ENCODE results near the gene MXI1.

The MXI1 gene

DNA sequence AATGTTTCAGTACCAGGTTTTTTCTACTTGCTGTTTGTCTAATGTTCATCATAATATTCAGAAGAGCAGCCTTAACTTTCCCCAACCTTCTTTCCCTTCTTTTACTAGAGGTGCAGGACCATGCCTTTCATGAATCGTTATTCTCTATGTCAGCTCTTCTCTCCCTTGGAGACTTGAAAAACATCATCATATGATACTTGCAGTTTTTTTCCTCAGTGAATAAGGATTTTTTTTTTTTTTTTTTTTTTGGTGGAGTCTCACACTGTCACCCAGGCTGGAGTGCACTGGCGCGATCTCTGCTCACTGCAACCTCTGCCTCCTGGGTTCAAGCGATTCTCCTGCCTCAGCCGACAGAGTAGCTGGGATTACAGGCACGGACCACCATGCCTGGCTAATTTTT is 67.2 kb downstream of the MXI1 start:
- TF ChIP-seq ZFX (IDR thresholded peaks at IDR 0.05) = no peak
- TF ChIP-seq, protein P1, sequence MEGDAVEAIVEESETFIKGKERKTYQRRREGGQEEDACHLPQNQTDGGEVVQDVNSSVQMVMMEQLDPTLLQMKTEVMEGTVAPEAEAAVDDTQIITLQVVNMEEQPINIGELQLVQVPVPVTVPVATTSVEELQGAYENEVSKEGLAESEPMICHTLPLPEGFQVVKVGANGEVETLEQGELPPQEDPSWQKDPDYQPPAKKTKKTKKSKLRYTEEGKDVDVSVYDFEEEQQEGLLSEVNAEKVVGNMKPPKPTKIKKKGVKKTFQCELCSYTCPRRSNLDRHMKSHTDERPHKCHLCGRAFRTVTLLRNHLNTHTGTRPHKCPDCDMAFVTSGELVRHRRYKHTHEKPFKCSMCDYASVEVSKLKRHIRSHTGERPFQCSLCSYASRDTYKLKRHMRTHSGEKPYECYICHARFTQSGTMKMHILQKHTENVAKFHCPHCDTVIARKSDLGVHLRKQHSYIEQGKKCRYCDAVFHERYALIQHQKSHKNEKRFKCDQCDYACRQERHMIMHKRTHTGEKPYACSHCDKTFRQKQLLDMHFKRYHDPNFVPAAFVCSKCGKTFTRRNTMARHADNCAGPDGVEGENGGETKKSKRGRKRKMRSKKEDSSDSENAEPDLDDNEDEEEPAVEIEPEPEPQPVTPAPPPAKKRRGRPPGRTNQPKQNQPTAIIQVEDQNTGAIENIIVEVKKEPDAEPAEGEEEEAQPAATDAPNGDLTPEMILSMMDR (conservative IDR thresholded peaks at IDR 0.05) = no peak
- H3K27ac ChIP-seq = no peak overlapping the region

DNA sequence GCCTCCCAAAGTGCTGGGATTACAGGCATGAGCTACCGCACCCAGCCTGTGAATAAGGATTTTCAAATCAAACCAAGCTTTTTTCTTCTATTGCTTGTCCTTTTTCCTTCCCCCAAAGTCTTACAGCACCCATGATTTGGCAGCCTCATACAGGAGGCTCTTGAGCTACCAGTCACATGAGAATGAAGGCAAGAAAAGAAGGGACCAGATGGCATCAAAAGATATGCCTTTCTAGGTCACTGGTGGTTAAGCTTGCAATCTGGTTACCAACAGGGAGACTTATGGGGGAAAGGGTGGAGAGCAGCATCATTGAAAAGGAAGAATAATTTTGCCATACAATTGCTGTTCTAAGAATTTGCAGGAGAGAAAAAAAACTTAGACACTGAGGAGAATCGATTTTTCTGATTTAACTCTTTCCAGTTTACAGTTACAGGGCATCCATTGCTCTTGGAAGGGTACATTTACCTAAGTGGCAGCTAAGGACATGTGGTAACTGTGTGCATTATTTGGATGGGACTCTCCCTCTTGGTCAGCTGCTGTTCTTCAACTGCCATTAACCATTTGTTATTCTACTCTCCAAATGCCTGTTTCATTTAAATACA is 67.8 kb downstream of the MXI1 start:
- H3K27ac ChIP-seq = no peak overlapping the region
- no peak for TF ChIP-seq ZFX (IDR thresholded peaks at IDR 0.05)
- TF ChIP-seq, protein P1 (conservative IDR thresholded peaks at IDR 0.05) = no peak

DNA sequence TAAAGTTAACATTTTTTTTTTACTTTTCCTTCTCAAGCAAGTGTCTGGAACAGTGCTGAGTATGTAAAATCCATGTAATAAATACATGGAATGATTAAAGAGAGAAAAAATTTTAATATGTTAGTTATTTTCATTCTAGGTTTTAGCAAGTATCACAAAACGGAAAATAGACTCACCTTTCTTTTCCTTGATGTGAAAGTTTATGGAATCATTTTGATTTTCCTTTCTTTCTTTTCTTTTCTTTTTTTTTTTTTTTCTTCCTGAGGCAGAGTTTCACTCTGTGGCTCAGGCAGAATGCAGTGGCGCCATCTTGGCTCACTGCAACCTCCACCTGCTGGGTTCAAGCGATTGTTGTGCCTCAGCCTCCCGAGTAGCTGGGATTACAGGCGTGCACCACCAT is 69.2 kb downstream of the MXI1 start:
- no peak for TF ChIP-seq ZFX (IDR thresholded peaks at IDR 0.05)
- TF ChIP-seq, protein P1 (conservative IDR thresholded peaks at IDR 0.05) = no peak
- H3K27ac ChIP-seq = no peak overlapping the region

DNA sequence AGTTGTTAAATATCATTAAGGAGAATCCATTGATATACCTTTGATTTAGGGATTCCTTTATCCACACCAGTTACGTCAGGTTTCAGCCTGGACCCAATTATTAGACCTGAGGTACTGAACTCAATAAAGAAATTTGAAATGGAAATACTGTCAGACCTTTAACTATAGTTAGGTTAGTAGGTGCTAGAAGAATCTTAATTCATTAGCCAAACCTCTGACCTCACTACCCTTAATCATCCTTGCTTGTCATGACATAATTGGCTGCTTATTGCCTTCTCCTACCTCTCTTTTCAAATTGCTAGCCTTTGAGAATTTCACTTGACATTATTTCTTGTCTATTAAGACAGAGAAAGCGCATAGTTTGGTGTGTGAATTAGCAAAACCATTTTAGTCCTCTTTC is 70.2 kb downstream of the MXI1 start:
- H3K27ac ChIP-seq = no peak overlapping the region
- TF ChIP-seq, protein P1 (conservative IDR thresholded peaks at IDR 0.05) = no peak
- no peak for TF ChIP-seq ZFX (IDR thresholded peaks at IDR 0.05)

DNA sequence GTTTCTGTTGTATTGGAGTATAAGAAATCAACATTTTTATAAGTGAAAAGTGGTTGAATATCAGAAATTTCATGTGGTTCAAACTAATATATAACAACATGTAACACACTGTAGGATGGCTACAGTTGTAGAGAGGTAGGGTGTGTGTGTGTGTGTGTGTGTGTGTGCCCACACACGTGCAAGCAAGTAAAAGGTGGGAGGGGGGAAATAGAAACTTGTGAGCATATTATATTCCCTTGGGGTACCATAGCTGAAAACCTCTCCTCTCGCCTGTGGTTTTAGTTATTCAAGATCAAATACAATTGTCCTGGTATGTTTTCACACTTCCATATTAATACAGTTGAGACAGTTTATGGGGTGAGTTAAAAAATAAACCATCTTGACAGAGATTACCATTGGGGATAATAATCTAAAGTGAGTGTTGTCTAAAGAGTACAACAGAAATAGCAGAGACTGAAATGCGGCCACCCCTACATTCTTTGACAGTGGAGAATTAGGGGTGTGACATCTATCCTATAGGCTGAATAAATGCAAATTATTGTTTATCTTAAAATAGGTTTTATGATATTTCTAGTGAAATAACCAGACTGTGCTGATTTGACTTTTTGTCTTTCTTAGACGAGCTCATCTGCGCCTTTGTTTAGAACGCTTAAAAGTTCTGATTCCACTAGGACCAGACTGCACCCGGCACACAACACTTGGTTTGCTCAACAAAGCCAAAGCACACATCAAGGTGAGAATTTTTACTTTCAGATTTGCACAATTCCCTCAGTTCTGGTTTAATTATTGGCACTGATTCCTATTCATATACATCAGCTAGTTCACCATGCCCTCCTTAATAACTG is 71.4 kb downstream of the MXI1 start:
- no peak overlapping the region for H3K27ac ChIP-seq
- TF ChIP-seq, protein P1 (conservative IDR thresholded peaks at IDR 0.05) = no peak
- TF ChIP-seq ZFX (IDR thresholded peaks at IDR 0.05) = no peak

DNA sequence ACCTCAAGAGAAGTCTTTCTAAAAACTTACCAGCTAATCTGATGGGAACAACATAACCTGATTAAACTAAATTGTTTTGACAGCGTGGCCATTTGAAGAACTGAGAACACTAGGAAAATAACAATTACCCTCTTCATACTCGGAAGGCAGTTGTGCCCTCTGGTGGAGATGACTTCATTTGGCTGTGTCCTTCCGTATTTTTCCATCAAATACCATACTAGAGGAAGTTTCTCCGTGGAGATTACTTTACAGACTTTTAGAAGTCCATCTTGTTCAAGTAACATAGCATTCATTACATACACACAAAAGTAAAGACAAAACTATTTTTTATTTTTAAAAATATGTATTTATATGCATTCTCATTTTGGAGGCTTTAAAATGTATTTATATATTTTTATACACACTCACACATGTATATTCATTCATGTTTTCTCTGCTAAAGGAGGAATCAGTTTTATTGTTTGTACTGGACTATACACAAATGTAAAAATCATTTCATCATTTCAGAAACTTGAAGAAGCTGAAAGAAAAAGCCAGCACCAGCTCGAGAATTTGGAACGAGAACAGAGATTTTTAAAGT is 72.1 kb downstream of the MXI1 start:
- H3K27ac ChIP-seq = no peak overlapping the region
- TF ChIP-seq, protein P1 (conservative IDR thresholded peaks at IDR 0.05) = peak; percentile 88
- TF ChIP-seq ZFX (IDR thresholded peaks at IDR 0.05) = no peak

DNA sequence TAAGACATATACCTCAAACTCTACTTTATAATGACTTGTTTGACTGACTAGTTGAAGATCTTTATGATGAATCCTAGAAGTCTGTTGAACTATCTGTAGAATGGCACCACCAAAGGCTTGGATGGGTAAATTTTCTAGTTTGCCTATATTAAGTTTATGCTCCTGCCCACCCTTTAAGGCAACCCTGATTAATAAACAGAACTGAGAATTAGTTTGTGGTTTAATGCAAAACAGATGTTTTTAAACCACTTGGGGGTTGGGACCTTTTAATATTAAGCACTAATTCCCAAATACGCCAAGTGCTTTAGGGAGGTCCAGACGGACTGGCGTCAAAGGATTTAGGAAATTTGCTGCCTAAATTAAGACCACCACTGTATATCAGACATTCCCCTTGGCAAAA is 76.9 kb downstream of the MXI1 start:
- TF ChIP-seq, protein P1 (conservative IDR thresholded peaks at IDR 0.05) = no peak
- no peak for TF ChIP-seq ZFX (IDR thresholded peaks at IDR 0.05)
- H3K27ac ChIP-seq = no peak overlapping the region
